GM18508 (cell line): ENCODE results near the gene TYK2.
"Not testable (repeated sequence)": the region's sequence is repeated elsewhere in the genome, so short reads cannot be mapped to it uniquely, and the experiment has no call there.

Source experiments
- ATAC-seq: cut with Tn5 transposase; IDR thresholded peaks from one replicate; pipeline ENCODE4 v1.9.1; 2021; ENCODE audit warnings: moderate number of reproducible peaks; ENCODE audit not compliant: insufficient read depth, unreplicated experiment

The TYK2 gene

DNA sequence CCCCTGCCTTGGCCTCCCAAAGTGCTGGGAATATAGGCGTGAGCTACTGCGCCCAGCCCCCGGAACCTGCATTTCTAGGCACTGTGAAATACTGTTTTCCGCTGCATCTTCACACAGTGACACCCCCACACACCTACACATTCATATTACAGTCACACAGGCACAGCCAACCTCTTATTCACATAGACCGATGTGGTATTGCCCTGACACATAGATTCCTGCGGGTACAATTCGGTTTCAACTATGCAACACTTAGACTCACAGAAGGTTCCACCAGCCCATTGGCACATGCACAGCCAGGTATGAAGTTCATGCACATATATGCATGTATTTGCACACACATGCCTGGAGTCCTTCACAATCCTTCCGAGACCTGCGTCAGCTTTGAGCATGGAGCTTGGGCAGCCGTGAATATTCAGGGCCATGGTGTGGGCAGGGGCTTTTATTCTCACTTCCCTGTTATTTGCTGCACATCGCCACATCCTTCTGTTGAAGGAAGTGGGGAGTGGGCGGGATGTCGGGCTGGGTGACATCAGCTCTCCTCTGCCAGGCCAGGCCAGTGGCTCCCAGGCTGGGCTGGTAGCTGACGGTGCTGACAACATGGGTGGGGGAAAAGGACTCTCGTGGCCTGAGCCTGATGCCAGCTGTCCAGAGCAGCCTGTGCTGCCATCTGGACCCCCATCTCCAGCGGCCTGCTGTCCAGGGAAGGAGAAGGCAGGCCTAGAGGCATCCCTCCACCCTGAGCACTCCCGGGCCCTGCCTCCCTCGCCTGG lies 28.3 kb upstream of the TYK2 start:
- no peak for ATAC-seq

DNA sequence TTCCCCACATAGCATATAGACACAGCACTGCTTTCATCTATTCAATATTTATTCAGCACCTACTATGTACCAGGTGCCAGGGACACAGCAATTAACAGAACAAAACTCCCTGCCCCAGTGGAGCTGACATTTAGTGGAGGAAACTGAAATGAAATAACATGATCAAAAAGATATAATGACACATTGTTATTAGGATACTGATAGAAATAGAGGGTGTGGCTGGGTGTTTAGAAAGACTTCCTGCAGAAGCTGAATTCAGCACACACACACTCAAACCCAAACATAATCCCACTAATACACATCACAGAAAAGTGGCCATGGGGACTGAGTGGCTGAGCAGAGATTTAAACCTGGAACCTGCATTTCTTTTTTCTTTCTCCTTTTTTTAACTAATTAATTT lies 26.7 kb upstream of the TYK2 start:
- no peak for ATAC-seq

DNA sequence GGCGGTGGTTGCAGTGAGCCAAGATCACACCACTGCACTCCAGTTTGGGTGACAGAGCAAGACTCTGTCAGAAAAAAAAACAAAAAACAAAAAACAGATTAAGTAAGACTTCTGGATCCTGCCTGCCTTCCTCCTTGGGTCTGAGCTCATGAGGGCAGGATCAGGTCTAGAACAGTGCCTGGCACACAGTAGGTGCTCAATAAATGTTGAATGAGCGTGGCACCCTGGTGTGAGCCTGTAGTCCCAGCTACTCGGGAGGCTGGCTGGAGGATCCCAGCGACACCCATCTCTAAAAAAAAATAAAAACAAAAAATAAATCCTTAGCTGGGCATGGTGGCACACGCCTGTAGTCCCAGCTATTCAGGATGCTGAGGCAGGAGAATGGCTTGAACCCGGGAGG lies 25.8 kb upstream of the TYK2 start:
- no peak for ATAC-seq

DNA sequence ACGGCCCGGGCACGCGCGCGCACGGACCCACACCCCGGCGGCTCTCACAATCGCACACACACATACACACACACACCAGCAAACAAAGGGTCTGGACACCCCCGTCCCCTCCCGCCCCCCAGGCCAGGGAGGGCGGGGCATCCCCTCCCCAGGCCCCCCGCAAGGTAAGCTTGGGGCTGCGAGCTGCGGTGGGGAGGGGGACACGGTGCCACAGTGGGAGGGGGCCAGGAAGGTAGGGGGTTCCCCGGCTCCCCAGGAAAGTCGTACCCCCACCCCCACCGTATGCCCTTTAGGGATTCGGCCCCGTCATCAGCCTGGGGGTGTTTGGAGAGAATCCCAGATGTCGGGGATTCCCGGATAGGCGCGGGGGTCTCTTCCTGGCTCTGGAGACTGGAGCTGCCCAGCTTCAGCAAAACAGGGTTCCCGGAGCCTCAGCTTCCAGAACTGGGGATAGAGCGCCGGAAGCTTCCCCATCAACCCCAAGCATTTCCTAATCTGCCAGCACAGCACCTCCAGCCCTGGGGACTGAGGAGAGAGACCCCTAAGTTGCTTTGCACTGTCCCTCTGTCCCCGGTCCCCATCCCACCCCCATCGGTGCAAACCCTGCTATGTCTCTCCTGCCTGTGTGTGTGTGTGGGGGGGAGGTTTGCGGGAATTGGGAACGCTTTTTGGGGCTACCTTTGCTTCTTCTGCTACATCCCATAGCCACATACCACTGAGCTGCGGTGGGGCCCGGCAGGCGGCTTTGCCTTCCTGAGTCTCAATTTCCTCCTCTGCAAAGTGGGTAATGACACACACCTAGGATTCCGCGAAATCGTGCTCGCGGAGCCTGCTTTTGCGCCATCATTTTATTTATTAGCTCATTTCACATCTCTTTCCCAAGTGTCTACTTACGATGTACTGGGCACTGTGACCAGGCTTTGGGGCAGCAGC lies 24.8 kb upstream of the TYK2 start:
- no peak for ATAC-seq

DNA sequence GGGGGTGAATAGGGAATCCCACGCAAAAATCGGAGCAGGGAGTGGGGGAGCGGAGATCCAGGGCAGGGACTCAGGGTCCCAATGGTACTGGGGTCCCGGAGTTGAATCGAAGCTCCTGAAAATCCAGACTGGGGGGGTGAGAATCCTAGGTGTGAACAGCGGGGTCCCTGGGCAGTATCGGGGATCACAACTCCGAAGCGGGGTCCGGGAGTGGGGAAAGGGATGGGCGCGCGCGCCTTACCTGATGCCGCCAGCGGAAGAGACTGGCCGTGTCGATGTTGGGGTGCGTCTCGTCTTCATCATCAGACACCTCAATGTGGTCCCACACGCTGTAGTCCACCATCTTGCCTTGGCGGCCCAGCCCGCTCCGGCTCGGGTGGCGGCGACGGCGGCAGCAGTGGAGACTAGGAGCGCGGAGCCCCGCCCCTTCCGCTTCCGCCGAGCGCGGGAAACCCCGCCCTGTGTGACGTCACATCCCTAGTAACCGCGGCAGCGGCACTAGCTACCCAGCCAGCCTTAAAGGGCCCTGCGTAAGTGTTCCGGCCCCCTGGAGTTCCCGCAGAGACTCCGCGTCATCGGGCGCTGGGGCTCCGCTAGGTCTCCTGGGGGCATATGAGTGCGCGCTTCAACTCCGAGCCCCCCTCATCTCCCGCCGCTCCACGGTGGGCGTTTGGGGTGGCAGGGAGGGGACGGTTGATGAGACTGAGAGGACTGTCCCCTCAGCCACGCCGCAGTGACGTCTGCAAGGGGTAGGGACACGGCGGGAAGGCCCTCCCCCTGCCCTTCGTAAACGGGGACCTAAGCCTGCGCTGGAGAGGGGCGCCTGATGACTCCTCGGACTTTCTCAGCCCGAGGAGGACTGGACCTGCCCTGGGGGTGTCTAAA lies 23.0 kb upstream of the TYK2 start, which contains the start of gene CDC37:
Gene CDC37, minus strand, starts transcription at position 406 of the 885 bp plus-strand sequence. Its CDS starts 63 bp downstream, at position 343.
- peak; percentile 66 for ATAC-seq

DNA sequence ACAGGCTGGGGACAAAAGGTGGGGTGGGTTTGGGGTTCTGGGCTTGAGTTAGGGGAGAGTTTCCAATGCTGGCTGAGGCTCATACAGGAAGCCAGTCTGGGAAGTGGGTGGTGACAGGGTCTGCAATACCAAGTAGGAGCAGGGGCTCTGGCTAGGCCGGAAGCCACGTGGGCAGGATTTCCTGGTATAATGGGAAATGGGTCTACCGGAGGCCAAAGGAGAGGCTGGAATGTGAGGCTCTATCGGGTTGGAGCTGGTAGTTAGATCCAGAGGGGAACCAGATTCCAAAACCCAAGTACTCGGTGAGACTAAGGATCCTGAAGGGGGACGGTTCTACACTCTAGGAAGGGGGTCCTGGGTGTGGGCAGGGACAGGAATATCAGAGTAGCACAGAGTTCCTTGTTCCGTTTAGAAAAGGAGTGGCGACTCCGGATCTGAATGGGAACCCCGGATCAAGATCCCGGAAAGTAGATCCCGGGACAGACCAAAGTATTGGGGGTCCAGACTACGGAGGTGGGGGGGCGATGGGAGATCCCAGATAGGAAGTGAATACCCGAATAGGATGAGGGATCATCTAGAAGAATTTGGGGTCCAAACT lies 22.2 kb upstream of the TYK2 start:
- no peak for ATAC-seq

DNA sequence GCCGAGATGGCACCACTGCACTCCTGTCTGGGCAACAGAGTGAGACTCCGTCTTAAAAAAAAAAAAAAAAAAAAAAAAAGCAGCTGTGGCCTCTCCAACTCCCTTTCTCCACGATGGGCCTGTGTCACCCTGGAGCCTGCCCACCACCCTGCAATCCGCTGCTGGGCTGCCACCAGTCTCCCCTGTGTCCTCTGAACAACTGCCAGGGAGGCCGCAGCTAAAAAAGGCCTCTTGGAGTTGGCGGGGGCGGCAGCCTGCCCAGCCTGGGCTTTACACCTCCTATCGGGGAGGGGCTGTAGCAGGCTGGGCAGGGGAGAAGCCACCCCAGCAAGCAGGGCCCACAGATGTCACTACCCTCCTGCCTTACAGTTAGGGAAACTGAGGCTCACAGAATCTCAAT lies 19.5 kb upstream of the TYK2 start:
- ATAC-seq, result no peak

DNA sequence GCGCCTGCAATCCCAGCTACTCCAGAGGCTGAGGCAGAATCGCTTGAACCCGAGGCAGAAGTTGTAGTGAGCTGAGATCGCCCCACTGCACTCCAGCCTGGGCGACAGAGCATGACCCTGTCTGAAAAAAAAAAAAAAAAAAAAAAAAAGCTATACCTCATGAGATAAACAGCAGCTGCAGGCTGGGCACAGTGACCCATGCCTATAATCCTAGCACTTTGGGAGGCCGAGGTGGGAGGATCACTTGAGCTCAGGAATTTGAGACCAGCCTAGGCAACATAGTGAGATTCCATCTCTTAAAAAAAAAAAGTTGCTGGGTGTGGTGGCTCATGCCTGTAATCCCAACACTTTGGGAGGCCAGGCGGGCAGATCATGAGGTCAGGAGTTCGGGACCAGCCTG lies 19.0 kb upstream of the TYK2 start:
- ATAC-seq, result not testable (repeated sequence)

DNA sequence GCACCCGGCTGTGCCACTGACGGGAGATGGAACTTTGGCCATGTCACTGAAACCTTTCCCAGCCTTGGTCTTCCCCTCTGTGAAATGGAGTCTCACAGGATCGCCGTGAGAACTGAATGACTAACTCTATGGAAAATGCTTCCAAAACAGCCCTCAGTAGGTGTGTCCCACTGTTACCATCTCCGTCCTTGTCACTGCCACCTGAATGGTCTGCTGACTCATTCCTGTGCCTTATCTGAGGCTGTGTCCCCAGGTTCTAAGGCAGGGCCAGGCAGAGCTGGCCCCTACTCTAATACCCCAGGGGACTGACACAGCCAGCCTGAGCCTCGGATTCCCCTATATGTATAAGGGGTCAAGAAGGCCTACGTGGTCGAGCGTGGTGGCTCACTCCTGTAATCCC lies 18.4 kb upstream of the TYK2 start:
- ATAC-seq, result no peak

DNA sequence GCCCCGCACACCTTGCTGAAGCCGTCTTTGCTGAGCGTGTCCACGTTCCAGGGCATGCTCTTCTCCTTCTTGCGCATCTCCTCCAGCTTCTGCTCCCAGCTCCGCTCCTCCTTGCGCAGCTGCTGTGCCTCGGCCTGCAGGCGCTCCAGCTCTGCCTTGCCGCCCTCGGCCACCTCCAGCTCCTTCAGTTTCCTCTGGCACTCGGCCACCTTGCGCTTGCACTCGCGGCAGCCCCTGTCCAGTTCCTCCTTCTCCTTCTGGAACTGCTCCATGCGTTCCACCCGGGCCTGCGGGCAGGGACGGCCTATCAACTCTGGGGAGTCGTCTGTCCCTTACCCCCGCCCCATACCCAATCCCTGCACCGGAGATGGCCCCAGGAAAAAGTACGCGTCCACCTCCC lies 15.5 kb upstream of the TYK2 start:
- no peak for ATAC-seq

DNA sequence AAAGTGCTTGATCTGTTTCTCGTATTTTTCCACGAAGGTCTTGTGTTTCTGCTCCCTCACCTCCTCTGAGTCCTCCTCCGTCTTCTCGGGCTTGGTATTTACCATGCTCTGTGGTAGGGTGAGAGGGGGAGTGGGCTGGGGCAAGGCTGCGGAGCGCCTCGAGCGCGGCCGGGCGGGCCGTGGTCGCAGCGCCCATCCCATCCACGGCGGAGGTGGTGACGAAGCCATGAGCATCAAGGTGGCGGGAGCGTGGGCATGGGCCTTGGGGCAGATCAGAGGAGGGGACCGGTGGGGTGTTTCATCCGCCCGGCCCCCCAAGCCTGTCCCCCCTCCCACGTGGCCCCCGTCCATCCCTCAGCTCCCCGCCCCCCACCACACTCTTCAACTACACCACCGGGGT lies 15.1 kb upstream of the TYK2 start:
- ATAC-seq, result no peak

DNA sequence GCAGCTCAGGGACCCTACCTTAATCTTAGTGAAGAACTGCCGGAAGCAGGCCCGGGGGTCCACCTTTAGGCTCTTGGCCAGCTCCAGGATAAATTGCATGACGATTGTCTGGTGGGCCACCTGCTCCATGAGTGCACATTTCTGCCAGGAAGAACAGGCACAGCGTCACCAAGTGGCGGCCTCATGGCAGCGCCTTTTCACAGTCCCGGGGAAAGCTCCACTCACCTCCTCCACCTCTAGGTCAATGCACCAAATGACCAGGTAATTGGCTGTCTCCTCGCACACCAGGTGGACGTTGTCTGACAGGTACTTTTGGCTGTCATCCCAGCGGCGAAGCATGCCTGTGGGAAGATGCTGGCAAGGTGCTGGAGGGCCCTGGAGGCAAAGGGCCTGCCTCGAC lies 14.6 kb upstream of the TYK2 start:
- ATAC-seq, result no peak

DNA sequence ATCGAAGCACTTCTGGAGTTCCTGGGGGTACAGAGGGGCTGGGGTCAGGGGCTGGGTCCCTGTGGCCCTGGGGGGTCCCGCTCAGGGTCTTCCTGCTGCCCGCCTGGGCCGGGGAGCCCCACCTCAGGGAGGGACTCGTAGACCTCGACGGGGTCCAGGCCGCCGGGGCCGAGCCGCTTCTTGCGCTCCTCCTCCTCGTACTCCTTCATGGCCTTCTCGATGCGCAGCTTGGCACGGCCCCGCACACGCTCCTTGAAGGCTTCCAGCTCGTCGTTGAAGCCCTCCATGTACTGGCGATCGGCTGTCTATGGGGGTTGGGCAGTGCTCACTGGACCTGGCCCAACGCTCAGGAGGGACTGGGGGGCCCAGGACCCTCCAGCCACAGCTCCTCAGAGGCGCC lies 12.8 kb upstream of the TYK2 start:
- no peak for ATAC-seq

DNA sequence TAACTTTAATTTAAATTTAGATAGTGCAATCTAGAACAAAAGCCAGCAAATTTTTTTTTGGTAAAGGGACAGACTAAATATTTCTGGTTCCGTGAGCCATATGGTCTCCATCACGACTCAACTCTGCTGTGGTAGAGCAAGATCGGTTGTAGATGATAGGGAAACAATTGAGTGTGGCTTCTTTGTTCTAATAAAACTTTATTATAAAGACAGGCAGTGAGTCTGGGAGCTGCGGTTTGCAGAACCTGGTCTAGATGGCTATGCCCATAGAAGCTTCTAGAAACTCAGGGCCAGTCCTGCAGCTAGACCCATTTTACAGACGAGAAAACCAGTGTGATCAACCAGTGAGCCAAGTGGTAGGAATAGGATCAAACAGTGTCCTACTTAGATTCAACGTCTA lies 11.7 kb upstream of the TYK2 start:
- ATAC-seq, result no peak

DNA sequence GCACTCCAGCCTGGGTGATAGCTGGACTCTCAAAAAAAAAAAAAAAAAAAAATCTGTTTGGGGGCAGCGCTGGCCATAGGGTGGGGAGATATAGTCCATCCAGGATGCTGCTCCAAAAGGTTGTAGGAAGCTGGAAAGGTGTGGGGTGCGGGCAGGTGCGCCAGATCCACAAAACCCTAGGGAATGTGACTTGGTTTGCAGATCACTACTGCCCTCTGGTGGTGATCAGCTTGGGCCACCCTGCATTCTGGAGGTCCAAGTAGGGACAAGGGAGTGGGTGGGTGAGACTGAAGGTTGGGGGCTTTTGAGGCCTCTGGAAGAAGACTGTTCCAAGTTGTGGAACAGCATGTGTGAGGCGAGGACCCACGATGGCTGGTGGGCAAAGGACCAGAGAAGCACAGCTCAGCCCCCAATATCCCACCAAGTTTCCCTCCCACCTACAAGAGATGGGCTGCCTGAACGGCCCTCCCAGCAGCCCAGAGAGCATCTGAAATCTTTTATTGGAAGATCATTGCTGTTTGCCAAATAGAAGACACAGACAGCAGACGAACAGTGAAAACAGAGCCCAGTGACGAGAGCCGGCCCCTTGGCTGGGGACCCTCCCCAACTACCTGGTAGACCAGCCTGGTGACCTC lies 10.4 kb upstream of the TYK2 start:
- ATAC-seq, result no peak

DNA sequence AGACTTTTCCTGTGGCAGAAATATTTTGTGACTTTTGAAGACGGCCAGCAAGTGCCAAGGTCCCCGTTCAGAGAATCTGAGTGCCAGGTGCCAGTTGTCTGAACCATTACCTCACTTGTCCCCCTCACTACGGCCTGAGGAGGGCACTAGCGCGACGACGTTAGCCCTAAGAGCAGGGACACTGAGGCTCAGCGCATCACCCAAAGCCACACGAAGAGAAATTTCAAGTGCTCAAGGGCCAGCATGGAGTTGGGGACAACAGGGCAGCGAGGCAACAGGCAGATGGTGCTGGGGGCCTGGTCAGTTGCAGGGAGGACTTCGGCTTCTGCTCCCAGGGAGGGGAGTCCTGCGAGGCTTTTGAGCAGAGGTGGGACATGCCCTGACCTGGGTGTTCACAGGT lies 9.5 kb upstream of the TYK2 start:
- no peak for ATAC-seq

DNA sequence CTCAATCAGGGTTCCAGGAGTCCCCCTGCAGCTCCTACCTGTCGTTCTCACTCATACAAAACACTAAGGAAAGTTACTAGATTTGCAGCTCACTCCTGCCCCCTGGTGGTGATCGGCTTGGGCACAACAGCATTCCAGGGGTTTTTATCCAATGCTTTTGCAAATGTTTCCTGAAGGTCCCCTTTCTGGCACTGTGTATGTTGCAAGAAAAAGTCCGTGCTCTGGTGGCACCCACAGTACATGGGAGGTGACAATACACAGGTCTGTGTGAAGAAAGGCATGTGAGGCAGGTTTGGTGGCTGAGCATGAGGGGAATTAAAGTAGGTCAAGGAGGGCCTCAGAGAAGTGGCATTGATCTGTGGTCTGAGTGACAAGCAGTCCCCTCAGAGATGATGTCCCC lies 8.6 kb upstream of the TYK2 start:
- ATAC-seq, result no peak

DNA sequence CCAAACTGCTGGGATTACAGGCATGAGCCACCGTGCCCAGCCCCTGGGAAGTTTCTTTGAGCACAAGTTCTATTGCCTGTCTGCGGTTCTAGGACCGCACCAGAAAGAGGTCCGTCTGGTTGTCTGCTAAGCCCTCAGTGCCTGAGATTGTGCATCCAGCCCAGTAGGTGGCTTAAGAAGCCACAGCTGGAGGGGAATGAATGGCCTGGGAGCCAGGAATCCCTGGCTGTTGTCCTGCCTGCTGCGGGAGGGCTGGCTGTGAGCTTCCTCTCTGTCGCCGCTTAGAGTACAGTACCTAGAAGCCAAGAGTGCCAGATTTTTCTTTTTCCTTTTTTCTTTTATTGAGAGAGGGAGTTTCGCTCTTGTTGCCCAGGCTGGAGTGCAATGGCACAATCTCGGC lies 4.2 kb upstream of the TYK2 start:
- ATAC-seq, result no peak

DNA sequence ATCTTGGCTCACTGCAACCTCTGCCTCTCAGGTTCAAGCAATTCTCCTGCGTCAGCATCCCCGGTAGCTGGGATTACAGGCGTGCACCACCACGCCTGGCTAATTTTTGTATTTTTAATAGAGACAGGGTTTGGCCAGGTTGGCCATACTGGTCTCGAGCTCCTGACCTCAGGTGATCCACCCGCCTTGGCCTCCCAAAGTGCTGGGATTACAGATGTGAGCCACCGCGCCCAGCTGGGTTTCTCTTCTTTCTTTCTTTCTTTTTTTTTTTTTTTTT lies 2.8 kb upstream of the TYK2 start:
- not testable (repeated sequence) for ATAC-seq

DNA sequence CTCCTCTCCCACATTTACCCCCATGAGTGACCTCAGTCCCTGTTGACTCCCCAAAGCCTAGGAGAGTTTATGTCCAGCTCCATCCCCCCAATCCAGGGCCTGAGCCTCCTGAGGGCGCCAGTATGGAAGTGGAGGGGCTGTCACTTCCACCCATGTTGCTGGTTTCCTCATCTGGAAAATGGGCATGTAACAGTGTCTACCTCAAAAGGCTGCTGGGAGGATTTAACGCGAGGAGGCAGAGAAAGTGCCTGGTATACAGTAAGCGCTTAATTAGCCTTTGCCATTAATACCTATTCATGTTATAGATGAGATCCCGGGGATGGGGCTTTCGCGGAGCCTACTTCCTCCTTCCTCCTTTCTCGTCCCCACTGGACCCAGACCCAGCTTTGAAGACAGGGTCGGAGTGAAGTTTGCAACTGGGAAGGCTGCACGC lies 476 bp downstream of the TYK2 start:
- ATAC-seq, result no peak
